ENCODE data around the gene ARPC1A.
"Not testable (repeated sequence)": the region's sequence is repeated elsewhere in the genome, so short reads cannot be mapped to it uniquely, and the experiment has no call there.

ARPC1A gene

DNA sequence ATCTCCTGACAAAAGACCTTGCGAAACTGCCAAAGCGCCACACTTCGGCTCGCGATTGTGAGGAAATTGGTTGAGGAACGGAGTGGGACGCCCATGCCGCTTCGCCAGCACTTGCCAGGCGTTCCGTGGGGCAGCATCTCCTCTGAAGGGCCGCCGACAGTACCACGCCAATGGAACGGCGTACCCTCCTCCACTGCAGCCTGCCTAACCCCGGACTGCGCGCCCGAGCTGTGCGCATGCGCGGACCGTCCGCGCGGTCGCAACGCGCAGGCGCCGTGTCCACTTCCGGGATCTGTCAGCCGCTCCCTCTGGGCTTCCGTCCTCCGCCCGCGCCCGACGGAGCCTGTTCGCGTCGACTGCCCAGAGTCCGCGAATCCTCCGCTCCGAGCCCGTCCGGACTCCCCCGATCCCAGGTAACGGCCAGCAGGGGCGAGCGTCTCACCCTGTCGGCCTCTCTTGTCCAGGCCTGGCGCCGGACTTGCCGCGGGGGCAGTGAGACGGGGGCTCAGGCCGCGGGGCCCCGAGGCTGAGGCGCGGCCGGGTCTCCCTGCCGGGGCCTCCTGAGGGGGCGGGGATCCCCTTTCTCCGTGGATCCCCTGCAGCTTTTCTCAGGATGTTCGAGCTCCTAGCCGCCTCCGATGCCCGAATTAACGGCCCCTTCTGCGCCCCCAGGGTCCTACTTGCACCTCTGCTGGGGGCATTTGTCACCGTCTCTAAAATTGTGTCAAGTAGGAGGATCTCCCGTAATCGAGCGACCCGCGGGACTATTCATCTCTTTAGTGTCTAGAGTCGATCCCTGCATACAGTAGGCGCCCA lies at the start of gene ARPC1A:
TSS of gene ARPC1A (plus strand) at position 307 of the 816 bp plus-strand sequence. CDS start 7,456 bp downstream, outside the sequence.
- peak; percentile 79 for DNase-seq (ENCODE audit: low read depth in 2 of 2, low spot score in 1 of 2)

DNA sequence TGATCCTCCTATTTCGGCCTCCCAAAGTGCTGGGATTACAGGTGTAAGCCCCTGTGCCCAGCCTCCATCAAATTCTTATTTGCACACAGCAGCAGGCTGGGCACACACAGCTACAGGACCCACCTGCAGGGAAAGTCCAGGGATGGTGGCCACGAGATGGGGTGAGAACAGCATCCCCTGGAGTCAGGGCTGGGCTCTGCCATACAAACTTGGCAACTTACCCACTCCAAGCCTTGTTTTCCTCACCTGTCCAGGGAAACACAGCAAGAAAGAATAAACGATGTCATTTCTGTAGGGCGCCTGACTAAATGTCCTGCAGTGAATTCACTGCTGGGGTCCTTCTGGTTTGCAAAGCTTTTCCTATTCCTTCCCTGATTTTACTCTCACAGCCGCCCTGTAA lies 47.5 kb upstream of the ARPC1A start:
- DNase-seq (ENCODE audit: low read depth in 2 of 2, low spot score in 1 of 2): no peak

DNA sequence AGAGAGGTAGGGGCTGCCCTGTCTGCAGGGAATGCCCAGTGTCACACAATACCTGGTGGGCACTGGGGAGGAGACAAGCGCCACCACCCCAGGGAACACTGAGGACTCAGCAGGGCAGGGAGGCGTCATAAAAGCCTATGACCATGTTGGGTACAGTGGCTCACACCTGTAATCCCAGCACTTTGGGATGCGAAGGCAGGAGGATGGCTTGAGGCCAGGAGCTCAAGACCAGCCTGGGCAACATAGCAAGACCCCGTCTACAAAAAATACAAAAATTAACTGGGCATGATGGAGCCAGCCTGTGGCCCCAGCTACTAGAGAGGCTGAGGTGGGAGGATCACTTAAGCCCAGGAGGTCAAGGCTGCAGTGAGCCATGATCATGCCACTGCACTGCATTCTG lies 41.5 kb upstream of the ARPC1A start:
- not testable (repeated sequence) for DNase-seq (ENCODE audit: low read depth in 2 of 2, low spot score in 1 of 2)

DNA sequence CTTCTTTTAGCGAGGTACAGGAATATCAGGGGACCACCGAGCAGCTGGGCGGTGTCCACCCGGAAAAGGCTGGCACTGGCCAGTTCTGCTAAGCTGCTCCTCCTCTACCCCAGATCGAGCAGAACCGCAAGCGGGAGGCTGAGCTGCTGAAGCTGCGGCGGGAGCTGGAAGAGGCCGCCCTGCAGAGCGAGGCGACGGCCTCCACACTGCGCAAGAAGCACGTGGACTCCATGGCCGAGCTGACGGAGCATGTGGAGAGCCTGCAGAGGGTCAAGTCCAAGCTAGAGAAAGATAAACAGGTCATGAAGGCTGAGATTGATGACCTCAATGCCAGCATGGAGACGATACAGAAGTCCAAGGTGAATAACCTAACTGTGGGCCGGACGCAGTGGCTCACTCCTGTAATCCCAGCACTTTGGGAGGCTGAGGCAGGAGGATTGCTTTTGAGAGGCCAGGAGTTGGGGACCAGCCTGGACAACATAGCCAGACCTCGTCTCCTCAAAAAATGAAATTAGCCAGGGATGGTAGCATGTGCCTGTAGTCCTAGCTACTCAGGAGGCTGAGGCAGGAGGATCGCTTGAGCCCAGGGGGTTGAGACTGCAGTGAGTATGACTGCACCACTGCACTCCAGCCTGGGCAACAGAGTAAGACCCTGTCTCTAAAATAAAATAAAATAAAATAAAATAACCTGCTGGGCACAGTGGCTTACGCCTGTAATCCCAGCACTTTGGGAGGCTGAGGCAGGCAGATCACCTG lies 37.7 kb upstream of the ARPC1A start:
- DNase-seq (ENCODE audit: low read depth in 2 of 2, low spot score in 1 of 2): no peak

DNA sequence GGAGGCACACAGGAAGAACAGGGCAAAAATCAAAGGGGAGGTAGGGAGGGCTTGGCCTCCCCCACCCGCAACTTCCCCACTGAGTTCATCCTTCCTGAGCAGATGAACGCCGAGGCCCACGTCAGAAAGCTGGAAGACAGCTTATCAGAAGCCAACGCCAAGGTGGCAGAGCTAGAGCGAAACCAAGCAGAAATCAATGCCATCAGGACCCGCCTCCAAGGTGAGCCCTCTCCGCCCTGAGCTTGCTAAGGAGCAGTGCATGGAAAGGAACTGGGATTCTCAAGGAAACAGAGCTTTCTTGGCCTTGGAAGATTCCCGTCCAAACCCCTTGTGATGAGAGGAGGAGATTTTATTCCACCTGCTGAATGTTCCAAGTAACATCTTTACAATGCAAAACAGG lies 36.5 kb upstream of the ARPC1A start:
- DNase-seq (ENCODE audit: low read depth in 2 of 2, low spot score in 1 of 2): no peak

DNA sequence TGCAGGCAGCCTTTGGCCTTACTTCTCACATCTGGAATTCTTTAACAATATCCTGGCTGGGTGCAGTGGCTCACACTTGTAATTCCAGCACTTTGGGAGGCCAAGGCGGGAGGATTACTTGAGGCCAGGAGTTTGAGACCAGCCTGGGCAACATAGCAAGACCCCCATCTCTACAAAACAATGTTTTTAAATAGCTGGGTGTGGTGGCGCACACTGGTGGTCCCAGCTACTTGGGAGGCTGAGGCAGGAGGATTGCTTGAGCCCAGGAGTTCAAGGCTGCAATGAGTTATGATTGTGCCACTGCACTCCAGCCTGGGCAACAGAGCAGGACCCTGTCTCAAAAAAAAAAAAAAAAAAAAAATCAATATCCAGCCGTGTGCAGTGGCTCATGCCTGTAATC lies 35.5 kb upstream of the ARPC1A start:
- DNase-seq (ENCODE audit: low read depth in 2 of 2, low spot score in 1 of 2): not testable (repeated sequence)

DNA sequence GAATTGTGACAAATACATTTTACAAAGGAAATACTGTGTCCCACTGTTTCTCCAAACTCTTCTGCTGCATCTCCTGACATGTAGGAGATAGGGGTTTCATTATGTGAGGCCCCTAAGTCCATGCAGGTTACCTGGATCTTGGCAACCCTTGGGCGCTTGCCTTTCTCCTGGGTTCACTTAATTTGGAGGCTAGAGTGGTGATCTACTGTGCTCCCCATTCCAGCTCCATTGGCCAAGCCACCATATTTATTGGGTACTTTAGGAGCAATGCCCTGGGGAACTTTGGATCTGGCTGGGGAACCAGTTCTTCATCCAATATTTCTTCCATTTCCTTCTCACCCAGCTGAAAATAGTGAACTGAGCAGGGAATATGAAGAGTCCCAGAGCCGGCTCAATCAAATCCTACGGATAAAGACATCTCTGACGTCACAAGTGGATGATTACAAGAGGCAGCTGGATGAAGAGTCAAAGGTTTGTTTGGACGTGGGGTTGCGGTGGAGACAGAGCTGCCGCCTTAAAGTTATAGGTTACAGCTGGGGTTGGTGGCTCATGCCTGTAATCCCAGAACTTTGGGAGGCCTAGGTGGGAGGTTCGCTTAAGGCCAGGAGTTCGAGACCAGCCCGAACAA lies 34.6 kb upstream of the ARPC1A start:
- no peak for DNase-seq (ENCODE audit: low read depth in 2 of 2, low spot score in 1 of 2)

DNA sequence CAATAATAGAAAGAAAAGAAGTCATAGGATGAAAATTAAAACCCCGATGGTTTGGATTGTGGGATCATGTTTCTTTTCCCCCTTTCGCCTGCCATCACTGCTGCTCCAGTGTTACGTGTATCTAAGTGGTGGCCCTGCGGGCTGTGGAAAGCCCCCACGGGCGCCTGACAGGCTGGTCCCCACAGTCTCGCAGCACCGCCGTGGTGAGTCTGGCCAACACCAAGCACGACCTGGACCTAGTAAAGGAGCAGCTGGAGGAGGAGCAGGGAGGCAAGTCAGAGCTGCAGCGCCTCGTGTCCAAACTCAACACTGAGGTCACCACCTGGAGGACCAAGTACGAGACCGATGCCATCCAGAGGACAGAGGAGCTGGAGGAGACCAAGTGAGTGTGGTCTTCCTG lies 33.6 kb upstream of the ARPC1A start:
- DNase-seq (ENCODE audit: low read depth in 2 of 2, low spot score in 1 of 2): no peak

DNA sequence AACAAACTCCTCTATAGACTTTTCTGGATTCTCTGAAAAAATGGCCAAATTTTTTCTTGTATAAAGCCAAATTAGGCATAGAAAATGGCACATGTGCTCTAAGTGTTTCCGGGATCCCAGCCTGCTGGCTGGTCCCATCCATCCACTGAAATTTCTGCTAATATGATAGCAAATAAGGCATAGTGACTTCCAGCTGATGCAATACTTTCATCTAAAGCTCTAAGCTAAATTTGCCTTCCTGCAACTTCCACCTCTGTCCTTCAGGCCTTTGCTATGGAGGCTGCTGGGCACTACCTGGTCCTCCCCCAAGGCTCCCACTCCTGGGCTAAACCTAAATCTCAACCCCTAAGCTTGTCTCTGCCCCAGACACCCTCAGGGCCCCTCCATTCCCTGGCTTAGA lies 32.5 kb upstream of the ARPC1A start:
- no peak for DNase-seq (ENCODE audit: low read depth in 2 of 2, low spot score in 1 of 2)

DNA sequence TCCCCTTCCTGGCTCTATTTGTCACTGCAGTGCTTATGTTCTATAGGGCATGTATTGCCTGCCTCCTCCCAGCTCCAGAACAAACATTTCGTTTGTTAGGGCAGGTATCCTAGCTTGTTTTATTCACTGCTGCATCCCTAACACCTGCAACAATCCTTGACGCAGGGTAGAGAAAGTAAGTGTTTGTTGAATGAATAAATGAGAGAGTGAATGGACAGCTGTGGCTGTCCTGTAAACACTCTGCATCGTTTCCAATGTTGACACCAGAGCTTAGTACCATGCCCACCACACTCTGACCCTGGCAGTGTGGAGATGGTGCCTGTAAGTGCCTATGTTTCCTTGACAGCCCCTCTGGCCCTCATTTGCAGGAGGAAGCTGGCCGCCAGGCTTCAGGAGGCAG lies 32.0 kb upstream of the ARPC1A start:
- no peak for DNase-seq (ENCODE audit: low read depth in 2 of 2, low spot score in 1 of 2)

DNA sequence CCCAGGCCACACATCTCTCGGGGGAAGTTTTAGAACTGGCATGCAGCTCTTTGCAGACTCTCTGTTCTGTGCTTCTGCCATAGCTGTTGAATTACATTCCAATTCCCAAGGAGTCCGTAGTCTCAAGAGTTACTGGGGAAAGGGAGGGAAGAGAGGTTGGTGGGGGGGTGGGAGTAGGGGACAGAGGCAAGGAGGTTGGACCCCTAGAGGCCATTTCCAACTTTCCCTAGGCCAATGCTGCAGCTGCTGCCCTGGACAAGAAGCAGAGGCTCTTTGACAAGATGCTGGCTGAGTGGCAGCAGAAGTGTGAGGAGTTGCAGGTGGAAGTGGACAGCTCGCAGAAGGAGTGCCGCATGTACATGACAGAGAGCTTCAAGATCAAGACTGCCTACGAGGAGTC lies 29.2 kb upstream of the ARPC1A start:
- DNase-seq (ENCODE audit: low read depth in 2 of 2, low spot score in 1 of 2): no peak

DNA sequence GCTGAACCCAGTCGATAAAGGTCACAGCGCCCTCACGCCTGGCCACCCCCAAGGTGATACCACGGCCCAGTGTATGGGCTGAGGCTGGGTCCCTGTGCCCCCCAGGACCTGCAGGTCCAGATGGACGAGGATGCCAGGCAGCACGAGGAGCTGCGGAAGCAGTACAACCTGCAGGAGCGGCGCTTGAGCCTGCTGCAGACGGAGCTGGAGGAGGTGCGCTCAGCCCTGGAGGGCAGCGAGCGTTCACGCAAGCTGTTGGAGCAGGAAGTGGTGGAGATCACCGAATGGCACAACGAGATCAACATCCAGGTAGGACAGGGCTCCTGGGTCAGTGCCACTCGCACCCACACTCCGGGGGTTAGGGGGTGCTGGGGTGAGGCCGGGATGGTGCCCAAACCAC lies 24.2 kb upstream of the ARPC1A start:
- DNase-seq (ENCODE audit: low read depth in 2 of 2, low spot score in 1 of 2): no peak

DNA sequence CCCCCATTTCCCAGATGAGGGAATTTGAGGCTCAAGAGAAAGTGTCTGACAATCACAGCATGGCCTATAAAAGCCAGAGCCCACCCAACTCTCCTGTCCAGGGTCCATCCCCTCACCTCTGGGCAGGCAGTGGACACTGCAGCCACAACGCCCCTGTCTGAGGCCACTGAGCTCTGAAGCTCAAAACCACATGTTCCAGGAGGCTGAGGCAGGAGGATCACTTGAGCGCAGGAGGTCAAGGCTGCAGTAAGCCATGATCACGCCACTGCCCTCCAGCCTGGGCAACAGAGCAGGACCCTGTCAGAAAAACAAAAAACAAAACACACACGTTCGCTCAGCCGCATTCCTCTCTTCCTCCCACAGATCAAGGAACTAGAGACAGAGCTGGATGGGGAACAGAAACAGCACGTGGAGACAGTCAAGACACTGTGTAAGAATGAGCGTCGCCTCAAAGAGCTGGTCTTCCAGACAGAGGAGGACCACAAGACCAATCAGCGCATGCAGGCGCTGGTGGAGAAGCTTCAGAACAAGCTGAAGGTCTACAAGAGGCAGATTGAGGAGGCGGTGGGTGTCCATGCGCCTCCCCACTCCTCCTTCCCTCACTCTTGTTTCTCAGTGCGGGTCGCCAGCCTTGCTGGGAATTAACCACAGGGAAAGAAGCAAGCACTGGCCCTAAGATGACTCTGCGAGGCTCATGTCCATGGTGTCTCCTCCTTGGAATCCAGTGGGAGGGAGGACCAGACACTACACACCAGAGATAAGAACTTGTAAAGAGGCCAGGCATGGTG lies 20.0 kb upstream of the ARPC1A start:
- no peak for DNase-seq (ENCODE audit: low read depth in 2 of 2, low spot score in 1 of 2)

DNA sequence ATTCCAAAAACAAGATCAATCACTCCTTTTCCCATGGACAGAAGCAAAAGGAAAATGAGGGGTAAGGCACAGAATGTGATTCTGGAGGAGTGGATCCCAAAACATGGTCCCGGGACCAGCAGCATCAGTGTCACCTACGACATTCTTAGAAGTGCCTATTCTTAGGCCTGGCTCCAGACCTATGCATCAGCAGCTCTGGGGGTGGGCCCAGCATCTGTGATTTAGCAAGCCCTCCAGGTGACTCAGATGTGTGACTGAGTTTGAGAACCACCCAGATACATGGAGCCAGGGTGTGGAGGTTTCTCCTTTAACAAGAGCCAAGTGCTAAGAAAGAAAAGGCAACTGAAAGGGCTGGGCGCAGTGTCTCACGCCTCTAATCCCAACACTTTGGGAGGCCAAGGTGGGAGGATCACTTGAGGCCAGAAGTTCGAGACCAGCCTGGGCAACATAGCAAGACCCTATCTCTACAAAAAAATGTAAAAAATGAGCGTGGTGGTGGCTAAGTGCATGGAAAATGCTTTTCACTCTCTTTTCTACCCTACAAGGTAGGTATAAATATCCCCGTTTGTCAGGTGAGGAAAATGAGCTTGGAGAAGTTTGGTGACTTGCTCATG lies 17.1 kb upstream of the ARPC1A start:
- no peak for DNase-seq (ENCODE audit: low read depth in 2 of 2, low spot score in 1 of 2)

DNA sequence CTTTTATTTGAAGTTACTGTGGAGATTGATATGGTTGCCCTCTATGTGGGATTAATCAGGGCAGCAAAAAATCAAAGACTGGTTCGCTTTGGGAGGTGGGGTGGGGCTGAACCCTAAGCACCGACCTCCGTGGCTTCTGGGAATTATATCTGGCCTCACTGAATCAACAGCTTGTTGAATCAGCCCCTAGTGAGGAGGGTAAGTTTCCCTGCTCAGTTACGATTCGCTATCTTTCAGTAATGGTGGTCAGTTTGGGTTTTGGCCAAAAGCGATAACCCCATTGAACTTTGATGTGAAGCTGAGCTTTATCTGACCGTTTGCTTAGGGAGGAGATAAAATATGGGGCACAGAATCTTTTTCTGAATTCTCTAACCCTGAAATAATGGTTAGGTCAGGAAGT lies 16.6 kb upstream of the ARPC1A start:
- DNase-seq (ENCODE audit: low read depth in 2 of 2, low spot score in 1 of 2): no peak

DNA sequence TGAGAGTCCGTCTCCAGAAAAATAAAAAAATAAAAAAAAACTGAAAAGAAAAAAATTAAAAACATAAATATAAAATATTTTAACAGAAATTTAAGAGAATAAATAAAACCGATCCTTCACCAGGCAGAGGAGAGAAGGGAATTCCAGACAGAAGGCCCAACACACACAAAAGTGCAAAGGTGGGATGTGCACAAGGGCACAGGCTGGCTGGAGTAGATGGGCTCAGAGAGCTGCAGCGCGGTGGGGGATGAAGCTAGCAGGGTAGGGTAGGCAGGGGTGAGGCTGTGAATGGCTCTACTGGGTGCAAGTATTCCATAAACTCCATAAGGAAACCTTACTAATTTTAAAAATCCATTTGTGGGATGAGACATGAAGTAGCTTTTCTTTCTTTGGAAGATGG lies 15.7 kb upstream of the ARPC1A start:
- no peak for DNase-seq (ENCODE audit: low read depth in 2 of 2, low spot score in 1 of 2)

DNA sequence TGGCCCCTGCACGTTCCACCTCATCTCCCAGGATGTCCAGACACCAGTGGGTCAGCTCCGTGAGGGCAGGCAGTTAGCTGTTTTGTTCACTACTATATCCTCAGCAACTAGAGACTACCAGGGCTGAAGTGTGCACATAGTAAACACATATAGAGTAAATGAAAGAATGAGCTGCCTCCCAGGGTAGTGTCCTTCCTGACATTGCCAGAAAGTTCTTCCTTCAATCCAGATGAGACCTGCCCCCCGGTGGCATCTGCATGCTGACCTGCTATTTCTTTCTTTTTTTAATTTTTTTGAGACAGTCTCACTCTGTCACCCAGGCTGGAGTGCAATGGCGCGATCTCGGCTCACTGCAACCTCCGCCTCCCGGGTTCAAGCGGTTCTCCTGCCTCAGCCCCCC lies 14.0 kb upstream of the ARPC1A start:
- no peak for DNase-seq (ENCODE audit: low read depth in 2 of 2, low spot score in 1 of 2)

DNA sequence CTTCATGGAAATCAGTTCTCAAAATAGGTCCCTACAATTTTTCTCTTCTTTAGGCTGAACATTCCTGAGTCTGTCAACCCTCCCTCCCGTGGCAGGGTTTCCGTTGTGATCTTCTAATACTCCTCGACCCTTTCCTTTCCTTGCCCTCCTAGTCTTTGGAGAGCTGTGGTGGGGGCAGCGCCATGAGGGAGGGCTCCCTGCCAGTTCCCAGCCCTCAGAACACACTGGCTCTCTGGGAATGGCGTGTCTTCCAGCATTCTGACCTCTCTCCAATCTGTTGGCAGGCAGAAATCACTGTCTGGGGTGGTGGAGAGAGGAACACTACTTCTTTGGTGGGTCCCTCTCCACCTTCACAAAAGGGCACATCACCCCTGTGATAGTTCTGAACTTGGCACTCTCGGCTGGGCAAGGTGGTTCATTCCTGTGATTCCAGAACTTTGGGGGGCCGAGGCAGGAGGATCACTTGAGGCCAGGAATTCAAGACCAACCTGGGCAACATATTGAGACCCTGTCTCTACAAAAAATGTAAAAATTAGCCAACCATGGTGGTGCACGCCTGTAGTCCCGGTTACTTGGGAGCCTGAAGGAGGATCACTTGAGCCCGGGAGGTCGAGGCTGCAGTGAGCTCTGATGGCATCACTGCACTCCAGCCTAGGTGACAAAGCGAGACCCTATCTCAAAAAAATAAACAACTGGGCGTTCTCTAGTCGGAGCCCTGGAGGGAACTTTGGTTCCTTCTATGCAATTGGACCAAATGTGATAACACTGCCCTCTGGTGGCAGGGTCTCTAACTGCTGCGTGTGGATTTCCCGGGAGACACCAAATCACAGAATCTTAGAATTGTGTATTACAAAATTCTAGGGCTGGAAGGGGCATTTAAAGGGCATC lies 13.1 kb upstream of the ARPC1A start:
- peak; percentile 49 to 66 for DNase-seq (ENCODE audit: low read depth in 2 of 2, low spot score in 1 of 2)

DNA sequence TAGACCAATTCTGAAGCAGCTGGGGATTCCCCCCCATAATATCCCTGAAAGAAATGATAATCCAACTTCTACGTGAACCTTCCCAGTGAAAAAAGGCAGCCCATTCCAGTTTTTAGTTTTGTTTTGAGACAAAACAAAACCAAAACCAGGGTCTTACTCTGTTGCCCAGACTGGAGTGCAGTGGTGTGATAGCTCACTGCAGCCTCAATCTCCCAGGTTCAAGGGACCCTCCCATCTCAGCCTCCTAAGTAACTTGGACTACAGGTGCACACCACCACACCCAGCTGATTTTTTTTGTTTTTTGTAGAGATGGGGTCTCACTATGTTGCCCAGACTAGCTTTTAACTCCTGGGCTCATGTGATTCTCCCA lies 12.5 kb upstream of the ARPC1A start:
- no peak for DNase-seq (ENCODE audit: low read depth in 2 of 2, low spot score in 1 of 2)

DNA sequence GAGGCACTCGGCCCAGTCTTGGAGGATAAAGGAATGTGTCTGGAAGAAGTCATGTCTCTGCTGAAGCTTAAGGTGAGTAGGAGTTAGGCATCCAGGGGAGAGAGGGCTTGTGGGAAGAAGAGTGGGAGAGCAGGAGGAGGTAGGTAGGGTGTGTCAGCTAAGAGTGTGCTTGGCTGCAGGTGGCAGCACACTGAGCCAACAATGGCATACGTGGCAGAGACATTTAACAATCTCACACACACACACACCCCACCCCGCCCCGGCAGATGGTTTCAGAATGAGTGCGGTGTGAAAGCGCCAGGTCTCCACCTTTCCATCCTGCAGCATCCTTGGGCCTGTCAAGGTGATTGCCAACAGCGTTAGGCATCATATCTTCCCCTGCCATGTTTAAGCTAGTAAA lies 11.2 kb upstream of the ARPC1A start:
- DNase-seq (ENCODE audit: low read depth in 2 of 2, low spot score in 1 of 2): no peak
